GM12878 (cell line): Measurements from ENCODE around the gene SLCO2A1. TPM values are rescaled to one million over a fixed set of nuclear protein-coding genes. Genes with fewer than 3 reads are reported as not detected.

ENCODE experiments used
- ATAC-seq: fragments of 200-7000 bp; cut with Tn5 transposase; 3 replicates; pipeline ENCODE4 v1.9.1; 2020; ENCODE audit warnings: mild to moderate bottlenecking, moderate library complexity
- BruUV-seq: library from RNA; stranded (reverse); fragments of 400-500 nt; replicated peaks from 2 replicates; lab custom pipeline; 2021; lab: Mats Ljungman, UMichigan
- CTCF ChIA-PET: fragments of 300-600 bp; sonication (Branson Sonifier 250); formaldehyde crosslinking; extraction: SDS; loops from one replicate; lab custom pipeline; 2021; ENCODE audit warnings: inconsistent platforms; lab: Yijun Ruan, JAX
- POLR2A ChIA-PET: fragments of 350-600 bp; formaldehyde crosslinking; extraction: SDS; loops from one replicate; lab custom pipeline; 2021; ENCODE audit warnings: inconsistent platforms; lab: Charles Lee
- RAD21 ChIA-PET: fragments of 300-600 bp; sonication (Branson Sonifier 250); formaldehyde crosslinking; loops from one replicate; lab custom pipeline; 2023; ENCODE audit warnings: antibody characterized with exemption; ENCODE audit not compliant: unreplicated experiment; lab: Charles Lee
- SMC1A ChIA-PET: fragments of 300-600 bp; sonication (Branson Sonifier 250); formaldehyde crosslinking; loops from one replicate; lab custom pipeline; 2023; ENCODE audit not compliant: unreplicated experiment, uncharacterized antibody; lab: Charles Lee
- DNase-seq: peaks from one replicate; pipeline ENCODE4 v3.0.0-alpha.2; 2011; ENCODE audit warnings: low read depth, low spot score
- FAIRE-seq: peaks from 3 replicates; lab custom pipeline; 2011; peaks lifted over from hg19 to GRCh38; lab: Jason Lieb, UNC
- H2AFZ ChIP-seq: 2 replicates; pipeline ENCODE4 v1.6.0; 2011; ENCODE audit warnings: low read depth, low read length, control low read depth; ENCODE audit not compliant: control insufficient read depth
- H3K27ac ChIP-seq: 2 replicates; pipeline ENCODE4 v1.5.1; 2011; ENCODE audit warnings: control low read depth; ENCODE audit not compliant: control insufficient read depth, insufficient read depth
- H3K27me3 ChIP-seq, 2 experiments: replicated peaks in 1 of 2; 2 replicates each; pipeline versions ENCODE4 v1.6.0 to v1.6.1; 2011; ENCODE audit warnings: low read length in 1 of 2; ENCODE audit not compliant: control insufficient read depth in 2 of 2, insufficient read depth in 2 of 2
- H3K36me3 ChIP-seq, 2 experiments: 2 replicates each; pipeline ENCODE4 v1.5.1; 2011; ENCODE audit warnings: low read length in 1 of 2; ENCODE audit not compliant: control insufficient read depth in 2 of 2, insufficient read depth in 2 of 2
- H3K4me1 ChIP-seq: 2 replicates; pipeline ENCODE4 v1.6.1; 2011; ENCODE audit warnings: mild to moderate bottlenecking, low read length, moderate library complexity, mixed read lengths; ENCODE audit not compliant: control insufficient read depth, insufficient read depth
- H3K4me2 ChIP-seq: 2 replicates; pipeline ENCODE4 v1.6.0; 2011; ENCODE audit warnings: control low read depth; ENCODE audit not compliant: control insufficient read depth, insufficient read depth
- H3K4me3 ChIP-seq: fragments of 200-600 bp; sonication (generic); 2 replicates; pipeline ENCODE4 v1.5.1; 2016
- H3K79me2 ChIP-seq: 2 replicates; pipeline ENCODE4 v1.6.0; 2011; ENCODE audit warnings: low read length; ENCODE audit not compliant: control insufficient read depth, insufficient read depth
- H3K9ac ChIP-seq: 2 replicates; pipeline ENCODE4 v1.8.0; 2011; ENCODE audit warnings: low read length, control low read depth, mixed read lengths; ENCODE audit not compliant: control insufficient read depth, insufficient read depth
- H3K9me3 ChIP-seq: replicated peaks from 3 replicates; pipeline ENCODE4 v1.5.1; 2011; ENCODE audit warnings: mild to moderate bottlenecking, low read length; ENCODE audit not compliant: control insufficient read depth, insufficient read depth
- H4K20me1 ChIP-seq: 2 replicates; pipeline ENCODE4 v1.6.0; 2011; ENCODE audit not compliant: control insufficient read depth, insufficient read depth
- ATF2 ChIP-seq: IDR thresholded peaks from 2 replicates; pipeline ENCODE4 v1.6.1; 2012; ENCODE audit warnings: low read length, inconsistent platforms
- CHD2 ChIP-seq: IDR thresholded peaks from 2 replicates; pipeline ENCODE4 v1.6.1; 2011; ENCODE audit warnings: low read depth, low read length, improper control_type of control experiment, borderline replicate concordance
- E2F4 ChIP-seq: IDR thresholded peaks from 2 replicates; pipeline ENCODE4 v1.6.1; 2012; ENCODE audit warnings: low read depth, low read length, improper control_type of control experiment
- GATAD2B ChIP-seq: fragments of 450-650 bp; conservative IDR thresholded peaks from 2 replicates; pipeline ENCODE4 v1.6.1; 2017; ENCODE audit warnings: low read depth, mild to moderate bottlenecking, moderate library complexity
- IRF3 ChIP-seq: fragments of 450-650 bp; IDR thresholded peaks from 2 replicates; pipeline ENCODE4 v1.6.1; 2014; ENCODE audit warnings: mild to moderate bottlenecking
- KAT2A ChIP-seq: conservative IDR thresholded peaks from 2 replicates; pipeline ENCODE4 v1.6.1; 2011; ENCODE audit warnings: low read depth, low read length; ENCODE audit not compliant: control insufficient read depth
- MTA2 ChIP-seq: fragments of 450-650 bp; IDR thresholded peaks from 2 replicates; pipeline ENCODE4 v1.6.1; 2016; ENCODE audit warnings: low read depth, mild to moderate bottlenecking, moderate library complexity
- MTA3 ChIP-seq: IDR thresholded peaks from 2 replicates; pipeline ENCODE4 v1.6.1; 2012; ENCODE audit warnings: low read length, inconsistent platforms, borderline replicate concordance
- PML ChIP-seq: IDR thresholded peaks from 2 replicates; pipeline ENCODE4 v1.6.1; 2012; ENCODE audit warnings: low read length, inconsistent platforms
- POLR2AphosphoS5 ChIP-seq: IDR thresholded peaks from 2 replicates; pipeline ENCODE4 v1.6.1; 2011; ENCODE audit warnings: mild to moderate bottlenecking, low read length, inconsistent platforms
- RELA ChIP-seq: fragments of 450-650 bp; IDR thresholded peaks from 2 replicates; pipeline ENCODE4 v1.8.0; 2014; ENCODE audit warnings: borderline replicate concordance; ENCODE audit not compliant: partially characterized antibody
- SMAD5 ChIP-seq: IDR thresholded peaks from 2 replicates; pipeline ENCODE4 v1.6.1; 2016; ENCODE audit warnings: antibody characterized with exemption, low read depth
- ZBED1 ChIP-seq: IDR thresholded peaks from 2 replicates; pipeline ENCODE4 v1.6.1; 2016; ENCODE audit warnings: borderline replicate concordance
- ZBTB33 ChIP-seq: fragments of 450-650 bp; IDR thresholded peaks from 2 replicates; pipeline ENCODE4 v1.6.1; 2017; ENCODE audit warnings: mild to moderate bottlenecking
- WGBS: methylation state at CpG from one replicate; pipeline ENCODE4 v1.1.6; 2016; ENCODE audit warnings: low lambda C conversion rate; ENCODE audit not compliant: insufficient replicate concordance, insufficient coverage; ENCODE audit errors: missing lambda C conversion rate; 5-methylcytosine and 5-hydroxymethylcytosine counted together
- in situ Hi-C: fragments of 300-500 bp; cut with MboI; formaldehyde crosslinking; loops from 9 replicates; pipeline ENCODE4 v1.14.3; 2018; ENCODE audit warnings: mixed read lengths
- intact Hi-C: fragments of 100-400 bp; cut with micrococcal nuclease; formaldehyde crosslinking; loops from one replicate; pipeline ENCODE4 v1.14.2; 2022; ENCODE audit not compliant: unreplicated experiment
- polyA plus RNA-seq, 11 experiments: library from polyadenylated mRNA; depleted of rRNA in 4 of 11; unstranded in 6 of 11; stranded (reverse) in 5 of 11; fragments of >200 nt; fragmentation: Nextera tagmentation in 4 of 11; fragmentation: Illumina TruSeq in 1 of 11; extraction: Ambion mirVana in 4 of 11; extraction: Trizol in 1 of 11; gene quantifications; 1 replicate in 1 of 11; 2 replicates in 10 of 11; pipeline versions ENCODE4 v1.2.1 to v1.2.3, GENCODE V29; 2011 to 2016; ENCODE audit warnings: inconsistent platforms in 2 of 11, missing spikeins in 2 of 11, low read depth in 1 of 11
- total RNA-seq, 4 experiments: library from RNA; depleted of rRNA in 3 of 4; stranded (reverse); fragments of >200 nt in 3 of 4; fragmentation: Illumina TruSeq in 1 of 4; extraction: Trizol in 1 of 4; gene quantifications; 2 replicates each; pipeline versions ENCODE4 v1.2.1 to v1.2.3, GENCODE V29; 2013 to 2021

Gene SLCO2A1
- total and polyA plus RNA-seq, 10 of the 15 experiments (the other 5 are each of a cell fraction or from before 2014, with no cell fraction given), result 0.05 TPM; not detected in 9

GRCh38 chr3:134054881-134055280 lies 25.2 kb upstream of the SLCO2A1 start:
- ChIA-PET POLR2A (no interaction called here), SMC1A (no interaction called here), RAD21 (no interaction called here), CTCF (no interaction called here)
- no peak for TF ChIP-seq MTA3
- no peak for TF ChIP-seq PML
- TF ChIP-seq ZBED1, result no peak
- TF ChIP-seq SMAD5, result no peak
- H3K4me1 ChIP-seq, result no peaks in the 10 kb centered on the region
- no peaks in the 10 kb centered on the region for H3K79me2 ChIP-seq
- WGBS, result 15% methylated on average over 3 of the region's 3 CpGs
- intact Hi-C loops, result no loop called here
- H3K9ac ChIP-seq, result no peak overlapping the region
- H2AFZ ChIP-seq, result no peak overlapping the region
- DNase-seq (no peak), ATAC-seq (no peak), FAIRE-seq (no peak)
- peaks cover 2% of the 10 kb centered on the region in 2 experiments; a peak in 2 of 4 replicates for H3K27me3 ChIP-seq
- H3K4me3 ChIP-seq, result no peak overlapping the region
- BruUV-seq, result no TSS peak
- H3K9me3 ChIP-seq, result no peaks in the 10 kb centered on the region; the same call in 2 of the 3 replicates
- H3K36me3 ChIP-seq, result no peaks in the 10 kb centered on the region
- in situ Hi-C loops, result no loop called here
- no peak overlapping the region for H3K27ac ChIP-seq
- no peaks in the 10 kb centered on the region for H4K20me1 ChIP-seq
- H3K4me2 ChIP-seq, result no peak overlapping the region

- FAIRE-seq (no peak), ATAC-seq (no peak), DNase-seq (no peak)
- in situ Hi-C loops, result no loop called here
- Histone ChIP-seq H3K4me3 (no peak overlapping the region), H3K9me3 (no peaks in the 10 kb centered on the region; the same call in 2 of the 3 replicates), H3K4me2 (no peak overlapping the region), H3K9ac (no peak overlapping the region), H4K20me1 (no peaks in the 10 kb centered on the region), H3K79me2 (no peaks in the 10 kb centered on the region), H3K36me3 (no peaks in the 10 kb centered on the region), H3K4me1 (no peaks in the 10 kb centered on the region), H3K27ac (no peak overlapping the region), H2AFZ (no peak overlapping the region), H3K27me3 (peaks cover 0 to 2% of the 10 kb centered on the region in 2 experiments; a peak in 1 of 4 replicates)
- WGBS, result 22% methylated on average over 5 of the region's 5 CpGs
- CTCF ChIA-PET, result no interaction called here
- RAD21 ChIA-PET, result no interaction called here
- intact Hi-C loops, result no loop called here
- POLR2A ChIA-PET, result no interaction called here
- SMC1A ChIA-PET, result no interaction called here
- no TSS peak for BruUV-seq
- no peak for TF ChIP-seq CHD2
- no peak for TF ChIP-seq SMAD5
- TF ChIP-seq ATF2, result no peak
- no peak for TF ChIP-seq GATAD2B
- no peak for TF ChIP-seq KAT2A
- TF ChIP-seq ZBTB33, result no peak
- no peak for TF ChIP-seq MTA2
- no peak for TF ChIP-seq IRF3
- TF ChIP-seq RELA, result no peak
- no peak for TF ChIP-seq E2F4
- TF ChIP-seq POLR2AphosphoS5, result no peak
Observed at GRCh38 chr3:134054231-134054630, 24.5 kb upstream of the SLCO2A1 start.
